RWPE1 (cell line): Measurements from ENCODE around the gene AP3B1.

ENCODE experiments used
- CTCF ChIA-PET: fragments of 350-600 bp; sonication (Branson Sonifier 250); formaldehyde crosslinking; extraction: SDS; loops from one replicate; lab custom pipeline; 2021; lab: Yijun Ruan, JAX
- POLR2A ChIA-PET: fragments of 400-600 bp; formaldehyde crosslinking; extraction: SDS; loops from one replicate; lab custom pipeline; 2020; ENCODE audit warnings: antibody characterized with exemption; ENCODE audit not compliant: low non-redundant PET; lab: Yijun Ruan, JAX
- DNase-seq: peaks from one replicate; pipeline ENCODE4 v3.0.0; 2012; ENCODE audit warnings: low spot score
- H3K27ac ChIP-seq: fragments of 450-650 bp; 2 replicates; pipeline ENCODE4 v1.5.1; 2017
- TF ChIP-seq, protein P1 (sequence below): fragments of 450-650 bp; conservative IDR thresholded peaks from 2 replicates; pipeline ENCODE4 v1.5.1; 2017; ENCODE audit warnings: low read depth, mild to moderate bottlenecking

Gene AP3B1

DNA sequence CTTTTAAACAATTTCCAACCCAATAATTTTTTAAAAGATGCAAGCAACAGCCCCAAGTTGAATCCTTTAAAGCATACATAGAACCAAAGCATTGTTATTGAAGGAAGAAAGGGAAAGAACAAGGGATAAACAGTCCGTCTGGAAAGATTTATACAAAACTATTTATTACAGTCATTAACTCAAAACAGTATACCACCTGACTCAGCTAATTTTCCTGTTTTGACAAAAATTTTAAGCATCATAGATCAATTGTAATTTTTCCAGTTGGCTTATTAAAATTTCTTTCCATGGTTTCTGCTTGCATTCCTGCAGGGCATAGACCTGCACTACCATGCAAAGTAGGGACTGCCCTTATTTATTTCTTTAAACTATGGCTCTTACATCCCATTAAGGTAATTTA is 29.9 kb downstream of the AP3B1 start:
- CTCF ChIA-PET, result interaction anchor here (0.7 kb wide), 1 partner anchor 9 kb away, joined by 3 read pairs; no protein-coding TSS in a partner anchor
- TF ChIP-seq, protein P1, sequence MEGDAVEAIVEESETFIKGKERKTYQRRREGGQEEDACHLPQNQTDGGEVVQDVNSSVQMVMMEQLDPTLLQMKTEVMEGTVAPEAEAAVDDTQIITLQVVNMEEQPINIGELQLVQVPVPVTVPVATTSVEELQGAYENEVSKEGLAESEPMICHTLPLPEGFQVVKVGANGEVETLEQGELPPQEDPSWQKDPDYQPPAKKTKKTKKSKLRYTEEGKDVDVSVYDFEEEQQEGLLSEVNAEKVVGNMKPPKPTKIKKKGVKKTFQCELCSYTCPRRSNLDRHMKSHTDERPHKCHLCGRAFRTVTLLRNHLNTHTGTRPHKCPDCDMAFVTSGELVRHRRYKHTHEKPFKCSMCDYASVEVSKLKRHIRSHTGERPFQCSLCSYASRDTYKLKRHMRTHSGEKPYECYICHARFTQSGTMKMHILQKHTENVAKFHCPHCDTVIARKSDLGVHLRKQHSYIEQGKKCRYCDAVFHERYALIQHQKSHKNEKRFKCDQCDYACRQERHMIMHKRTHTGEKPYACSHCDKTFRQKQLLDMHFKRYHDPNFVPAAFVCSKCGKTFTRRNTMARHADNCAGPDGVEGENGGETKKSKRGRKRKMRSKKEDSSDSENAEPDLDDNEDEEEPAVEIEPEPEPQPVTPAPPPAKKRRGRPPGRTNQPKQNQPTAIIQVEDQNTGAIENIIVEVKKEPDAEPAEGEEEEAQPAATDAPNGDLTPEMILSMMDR, result no peak
- POLR2A ChIA-PET, result no interaction called here
- no peak overlapping the region for H3K27ac ChIP-seq
- no peak for DNase-seq

GRCh38 chr5:78260771-78261170 is 33.7 kb downstream of the AP3B1 start:
- CTCF ChIA-PET, result no interaction called here

GRCh38 chr5:78253201-78253600 is 41.3 kb downstream of the AP3B1 start:
- POLR2A ChIA-PET, result no interaction called here
- TF ChIP-seq, protein P1, result no peak
- DNase-seq, result no peak
- CTCF ChIA-PET, result interaction anchor here (0.6 kb wide), 1 partner anchor 666 kb away, joined by 3 read pairs; no protein-coding TSS in a partner anchor
- H3K27ac ChIP-seq, result no peak overlapping the region

More at GRCh38 chr5:78260771-78261170, 33.7 kb downstream of the AP3B1 start:
- H3K27ac ChIP-seq, result no peak overlapping the region
- TF ChIP-seq, protein P1, result no peak
- peak; percentile 72 for DNase-seq
- POLR2A ChIA-PET, result no interaction called here

GRCh38 chr5:78252715-78253114 is 41.8 kb downstream of the AP3B1 start:
- CTCF ChIA-PET, result interaction anchor here (0.6 to 0.7 kb wide), 2 partner anchors 113 to 667 kb away, joined by 3 read pairs; no protein-coding TSS in a partner anchor
- H3K27ac ChIP-seq, result no peak overlapping the region
- POLR2A ChIA-PET, result no interaction called here
- TF ChIP-seq, protein P1, result no peak
- DNase-seq, result no peak

DNA sequence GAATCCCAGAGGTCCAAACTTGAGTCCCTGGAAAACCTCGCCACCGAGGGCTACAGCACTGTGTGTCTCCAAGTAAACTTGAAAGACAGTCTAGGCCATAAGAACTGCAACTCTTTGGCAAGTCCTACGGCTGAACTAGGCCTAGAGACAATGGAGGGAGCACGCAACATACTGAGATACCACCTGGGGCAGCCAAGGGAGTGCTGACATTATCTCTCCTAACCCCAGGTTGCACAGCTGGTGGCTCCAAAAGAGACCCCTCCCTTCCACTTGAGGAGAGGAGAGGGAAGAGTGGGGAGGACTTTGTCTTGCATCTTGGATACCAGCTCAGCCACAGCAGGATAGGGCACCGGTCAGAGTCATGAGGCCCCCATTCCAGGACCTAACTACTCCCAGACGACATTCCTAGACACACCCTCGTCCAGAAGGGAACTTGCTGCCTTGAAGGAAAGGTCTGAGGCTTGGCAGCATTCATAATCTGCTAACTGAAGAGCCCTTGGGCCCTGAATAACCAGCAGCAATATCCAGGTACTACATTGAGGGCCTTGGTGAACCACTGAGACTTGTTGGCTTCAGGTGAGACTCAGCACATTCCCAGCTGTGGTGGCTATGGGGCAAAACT is 42.7 kb downstream of the AP3B1 start:
- no peak for DNase-seq
- H3K27ac ChIP-seq, result no peak overlapping the region
- TF ChIP-seq, protein P1, result no peak
- POLR2A ChIA-PET, result no interaction called here
- CTCF ChIA-PET, result interaction anchor here (0.6 kb wide), 1 partner anchor 11 kb away, joined by 3 read pairs; no protein-coding TSS in a partner anchor

- no peak overlapping the region for H3K27ac ChIP-seq
- no peak for DNase-seq
- ChIA-PET CTCF (interaction anchor here (0.6 to 1.3 kb wide), 2 partner anchors 8 to 12 kb away, joined by 3 read pairs; no protein-coding TSS in a partner anchor), POLR2A (no interaction called here)
- TF ChIP-seq, protein P1, result no peak
Observed at GRCh38 chr5:78245136-78245535, 49.4 kb downstream of the AP3B1 start.
